IPS-18a (cell line): ENCODE measurements around the gene PDE9A.

Experiments used
- H3K27ac ChIP-seq: one replicate; pipeline ENCODE4 v1.5.1; 2013; ENCODE audit warnings: low read length
- H3K27me3 ChIP-seq: one replicate; pipeline ENCODE4 v1.6.1; 2013; ENCODE audit warnings: mild to moderate bottlenecking, low read length; ENCODE audit not compliant: control insufficient read depth, insufficient read depth
- H3K36me3 ChIP-seq: one replicate; pipeline ENCODE4 v1.6.1; 2013; ENCODE audit warnings: low read depth, low read length; ENCODE audit not compliant: control insufficient read depth
- H3K4me1 ChIP-seq: one replicate; pipeline ENCODE4 v1.6.1; 2013; ENCODE audit warnings: low read depth, low read length; ENCODE audit not compliant: control insufficient read depth
- H3K4me3 ChIP-seq: one replicate; pipeline ENCODE4 v1.5.1; 2013; ENCODE audit warnings: low read length
- H3K9ac ChIP-seq: one replicate; pipeline ENCODE4 v1.6.1; 2013; ENCODE audit warnings: mild to moderate bottlenecking, low read length, moderate library complexity
- H3K9me3 ChIP-seq: one replicate; pipeline ENCODE4 v1.6.1; 2013; ENCODE audit warnings: low read depth, low read length; ENCODE audit not compliant: control insufficient read depth

The PDE9A gene

GRCh38 chr21:42616446-42616845 lies 37.0 kb upstream of the PDE9A start:
- Histone ChIP-seq H3K9me3 (no peaks in the 10 kb centered on the region), H3K27me3 (no peaks in the 10 kb centered on the region), H3K4me3 (no peak overlapping the region), H3K36me3 (no peaks in the 10 kb centered on the region), H3K27ac (no peak overlapping the region), H3K4me1 (peaks cover 1% of the 10 kb centered on the region), H3K9ac (no peak overlapping the region)

GRCh38 chr21:42616941-42617340 lies 36.5 kb upstream of the PDE9A start:
- H3K27me3 ChIP-seq, result no peaks in the 10 kb centered on the region
- no peak overlapping the region for H3K9ac ChIP-seq
- H3K4me3 ChIP-seq, result no peak overlapping the region
- no peaks in the 10 kb centered on the region for H3K9me3 ChIP-seq
- peaks cover 3% of the 10 kb centered on the region for H3K4me1 ChIP-seq
- no peaks in the 10 kb centered on the region for H3K36me3 ChIP-seq
- H3K27ac ChIP-seq, result no peak overlapping the region

- H3K27ac ChIP-seq, result no peak overlapping the region
- H3K4me1 ChIP-seq, result peaks cover 3% of the 10 kb centered on the region
- no peak overlapping the region for H3K9ac ChIP-seq
- no peak overlapping the region for H3K4me3 ChIP-seq
- H3K9me3 ChIP-seq, result no peaks in the 10 kb centered on the region
- no peaks in the 10 kb centered on the region for H3K27me3 ChIP-seq
- no peaks in the 10 kb centered on the region for H3K36me3 ChIP-seq
Observed at GRCh38 chr21:42617486-42617885, 35.9 kb upstream of the PDE9A start.

GRCh38 chr21:42618707-42619102 lies 34.7 kb upstream of the PDE9A start:
- no peaks in the 10 kb centered on the region for H3K36me3 ChIP-seq
- peaks cover 3% of the 10 kb centered on the region for H3K4me1 ChIP-seq
- H3K9ac ChIP-seq, result no peak overlapping the region
- no peaks in the 10 kb centered on the region for H3K27me3 ChIP-seq
- H3K4me3 ChIP-seq, result no peak overlapping the region
- no peak overlapping the region for H3K27ac ChIP-seq
- no peaks in the 10 kb centered on the region for H3K9me3 ChIP-seq

- H3K4me3 ChIP-seq, result no peak overlapping the region
- no peaks in the 10 kb centered on the region for H3K36me3 ChIP-seq
- peaks cover 3% of the 10 kb centered on the region for H3K4me1 ChIP-seq
- no peak overlapping the region for H3K9ac ChIP-seq
- H3K9me3 ChIP-seq, result no peaks in the 10 kb centered on the region
- no peaks in the 10 kb centered on the region for H3K27me3 ChIP-seq
- no peak overlapping the region for H3K27ac ChIP-seq
Observed at GRCh38 chr21:42619166-42619565, 34.3 kb upstream of the PDE9A start.

- no peak overlapping the region for H3K4me3 ChIP-seq
- no peaks in the 10 kb centered on the region for H3K27me3 ChIP-seq
- no peaks in the 10 kb centered on the region for H3K36me3 ChIP-seq
- H3K9ac ChIP-seq, result no peak overlapping the region
- no peaks in the 10 kb centered on the region for H3K9me3 ChIP-seq
- H3K27ac ChIP-seq, result no peak overlapping the region
- H3K4me1 ChIP-seq, result peaks cover 3% of the 10 kb centered on the region
Observed at GRCh38 chr21:42619841-42620240, 33.6 kb upstream of the PDE9A start.

GRCh38 chr21:42621166-42621818 lies 32.1 kb upstream of the PDE9A start:
- H3K4me1 ChIP-seq, result peaks cover 3% of the 10 kb centered on the region
- H3K9me3 ChIP-seq, result no peaks in the 10 kb centered on the region
- no peaks in the 10 kb centered on the region for H3K36me3 ChIP-seq
- H3K9ac ChIP-seq, result no peak overlapping the region
- H3K27me3 ChIP-seq, result no peaks in the 10 kb centered on the region
- no peak overlapping the region for H3K4me3 ChIP-seq
- no peak overlapping the region for H3K27ac ChIP-seq

GRCh38 chr21:42621819-42622177 lies 31.6 kb upstream of the PDE9A start:
- Histone ChIP-seq H3K4me1 (peaks cover 3% of the 10 kb centered on the region), H3K27me3 (no peaks in the 10 kb centered on the region), H3K9me3 (no peaks in the 10 kb centered on the region), H3K4me3 (no peak overlapping the region), H3K36me3 (no peaks in the 10 kb centered on the region), H3K27ac (no peak overlapping the region), H3K9ac (no peak overlapping the region)

- Histone ChIP-seq H3K4me1 (peaks cover 3% of the 10 kb centered on the region), H3K9ac (no peak overlapping the region), H3K4me3 (no peak overlapping the region), H3K36me3 (no peaks in the 10 kb centered on the region), H3K9me3 (no peaks in the 10 kb centered on the region), H3K27me3 (peaks cover 1% of the 10 kb centered on the region), H3K27ac (no peak overlapping the region)
Observed at GRCh38 chr21:42622284-42622683, 31.1 kb upstream of the PDE9A start.

GRCh38 chr21:42623694-42624093 lies 29.7 kb upstream of the PDE9A start:
- Histone ChIP-seq H3K9ac (no peak overlapping the region), H3K4me1 (peaks cover 3% of the 10 kb centered on the region), H3K4me3 (no peak overlapping the region), H3K36me3 (no peaks in the 10 kb centered on the region), H3K9me3 (no peaks in the 10 kb centered on the region), H3K27ac (no peak overlapping the region), H3K27me3 (peaks cover 10% of the 10 kb centered on the region)

- no peaks in the 10 kb centered on the region for H3K9me3 ChIP-seq
- H3K27me3 ChIP-seq, result peaks cover 10% of the 10 kb centered on the region
- no peak overlapping the region for H3K4me3 ChIP-seq
- no peaks in the 10 kb centered on the region for H3K36me3 ChIP-seq
- H3K27ac ChIP-seq, result no peak overlapping the region
- H3K9ac ChIP-seq, result no peak overlapping the region
- H3K4me1 ChIP-seq, result peaks cover 3% of the 10 kb centered on the region
Observed at GRCh38 chr21:42624095-42624790, 29.2 kb upstream of the PDE9A start.

- Histone ChIP-seq H3K27ac (no peak overlapping the region), H3K9me3 (no peaks in the 10 kb centered on the region), H3K9ac (no peak overlapping the region), H3K27me3 (peaks cover 10% of the 10 kb centered on the region), H3K4me1 (peaks cover 3% of the 10 kb centered on the region), H3K4me3 (no peak overlapping the region), H3K36me3 (no peaks in the 10 kb centered on the region)
Observed at GRCh38 chr21:42624936-42625335, 28.5 kb upstream of the PDE9A start.
